Fibroblast of the aortic adventitia (primary cell): Measurements from ENCODE around the gene PRODH. TPM values are rescaled to one million over a fixed set of nuclear protein-coding genes. Genes with fewer than 3 reads are reported as not detected.
"Not testable (repeated sequence)": the region's sequence is repeated elsewhere in the genome, so short reads cannot be mapped to it uniquely, and the experiment has no call there.

Experiments used
- DNase-seq: peaks from one replicate; pipeline ENCODE4 v3.0.0-alpha.2; 2010; ENCODE audit warnings: low read depth
- H3K4me3 ChIP-seq: 2 replicates; pipeline ENCODE4 v1.5.1; 2011; ENCODE audit warnings: low read depth, mild to moderate bottlenecking, control low read depth, low read length, moderate library complexity
- CTCF ChIP-seq: IDR thresholded peaks from 2 replicates; pipeline ENCODE4 v1.5.1; 2011; ENCODE audit warnings: mild to moderate bottlenecking, low read length, control low read depth, inconsistent platforms; ENCODE audit not compliant: insufficient read depth
- total RNA-seq: library from RNA; depleted of rRNA; stranded (reverse); fragments of >200 nt; gene quantifications from 2 replicates; pipeline ENCODE4 v1.2.3, GENCODE V29; 2012; ENCODE audit warnings: low replicate concordance

The PRODH gene
- total RNA-seq, 1 donor = not detected

GRCh38 chr22:18950141-18950540, 14.0 kb upstream of the PRODH start:
- no peak for DNase-seq
- TF ChIP-seq CTCF = no peak
- H3K4me3 ChIP-seq = no peak overlapping the region

- no peak for TF ChIP-seq CTCF
- no peak overlapping the region for H3K4me3 ChIP-seq
- DNase-seq = no peak
These were observed 11.8 kb upstream of the PRODH start for GRCh38 chr22:18947905-18948304.

- not testable (repeated sequence) for H3K4me3 ChIP-seq, DNase-seq
These were observed 11.0 kb upstream of the PRODH start for GRCh38 chr22:18947105-18947504.

- H3K4me3 ChIP-seq = not testable (repeated sequence)
These were observed 2.6 kb upstream of the PRODH start for GRCh38 chr22:18938691-18939090.

GRCh38 chr22:18934688-18935087, 1.4 kb downstream of the PRODH start:
- H3K4me3 ChIP-seq, DNase-seq: not testable (repeated sequence)

More at GRCh38 chr22:18938691-18939090, 2.6 kb upstream of the PRODH start:
- not testable (repeated sequence) for DNase-seq

GRCh38 chr22:18933914-18934313, 2.2 kb downstream of the PRODH start:
- H3K4me3 ChIP-seq = no peak overlapping the region
- no peak for TF ChIP-seq CTCF
- DNase-seq = no peak

GRCh38 chr22:18931905-18932652, 4.0 kb downstream of the PRODH start:
- no peak overlapping the region for H3K4me3 ChIP-seq
- no peak for DNase-seq
- no peak for TF ChIP-seq CTCF

- DNase-seq = no peak
- TF ChIP-seq CTCF = no peak
- no peak overlapping the region for H3K4me3 ChIP-seq
These were observed 6.6 kb downstream of the PRODH start for GRCh38 chr22:18929459-18929858.
